Ramos (cell line): ENCODE measurements around the gene PRKAG2.
"Not testable (repeated sequence)": the region's sequence is repeated elsewhere in the genome, so short reads cannot be mapped to it uniquely, and the experiment has no call there.

Experiments used
- in situ Hi-C: fragments of 300-500 bp; cut with MboI; formaldehyde crosslinking; loops from one replicate; pipeline ENCODE4 v1.14.3; 2022; ENCODE audit warnings: low sequenced_read_pairs; ENCODE audit not compliant: unreplicated experiment

PRKAG2 gene

DNA sequence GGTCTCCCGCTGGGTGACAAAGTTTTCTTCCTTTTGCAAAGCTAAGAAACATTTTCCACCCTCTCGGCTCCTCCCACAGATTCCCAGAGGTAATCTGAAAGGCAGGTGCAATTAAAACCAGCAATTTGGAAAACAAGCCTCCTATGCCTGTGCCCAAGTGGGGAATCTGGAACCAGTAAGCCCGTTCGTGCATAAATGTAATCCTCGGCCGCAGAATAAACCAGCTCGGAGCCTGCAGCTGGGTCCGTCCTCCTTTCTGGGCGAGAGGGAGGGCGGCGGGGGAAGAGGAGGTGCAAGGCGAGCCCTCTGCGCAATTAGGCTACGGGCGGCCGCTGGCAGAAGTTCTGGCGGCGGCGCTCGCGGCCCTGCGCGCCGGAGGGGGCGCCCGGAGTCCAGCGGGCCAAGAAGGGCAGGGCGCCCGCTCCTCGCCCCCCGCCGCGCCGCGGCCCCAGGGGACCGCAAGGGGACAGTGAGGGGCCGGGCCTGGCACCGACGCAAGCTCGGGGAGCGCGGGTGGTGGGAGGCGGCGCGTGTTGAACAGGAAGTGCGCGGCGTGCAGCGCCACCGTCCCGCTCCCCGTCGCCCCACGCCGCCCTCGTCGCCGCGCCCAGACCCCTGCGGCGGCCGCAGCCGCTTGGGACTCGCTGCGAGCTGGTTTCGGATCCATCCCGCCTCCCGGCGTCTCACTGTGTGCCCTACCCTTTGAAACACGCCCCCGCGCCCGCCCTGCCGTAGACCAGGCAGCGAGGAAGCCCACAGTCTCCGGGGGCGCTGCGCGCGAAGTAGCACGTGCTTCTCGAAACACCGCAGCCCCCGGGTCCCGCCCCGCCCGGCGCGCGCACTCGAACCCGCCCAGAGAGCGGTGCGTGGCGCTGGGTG lies at the start of gene PRKAG2:
TSS of gene PRKAG2 (minus strand) at position 217 of the 879 bp plus-strand sequence. CDS start 495 bp downstream, outside the sequence.
- in situ Hi-C loops, result no loop called here

DNA sequence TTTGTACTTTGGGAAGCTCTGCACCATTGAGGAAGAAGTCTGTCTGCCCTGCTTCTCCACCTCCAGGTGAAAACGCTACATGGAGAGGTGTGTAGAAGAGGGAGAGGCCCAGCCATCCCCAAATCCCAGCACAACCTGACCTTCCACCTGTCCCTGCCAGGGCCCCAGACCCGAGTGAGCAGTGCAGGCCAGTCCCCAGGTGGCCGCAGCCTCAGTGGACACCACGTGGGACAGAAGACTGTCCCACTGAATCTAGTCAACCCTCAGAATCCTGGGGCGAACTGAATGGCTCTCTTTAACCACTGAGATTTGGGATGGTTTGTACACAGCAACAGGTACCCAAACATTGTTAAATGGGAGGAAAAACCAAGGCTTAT lies 49.4 kb upstream of the PRKAG2 start:
- in situ Hi-C loops, result no loop called here

DNA sequence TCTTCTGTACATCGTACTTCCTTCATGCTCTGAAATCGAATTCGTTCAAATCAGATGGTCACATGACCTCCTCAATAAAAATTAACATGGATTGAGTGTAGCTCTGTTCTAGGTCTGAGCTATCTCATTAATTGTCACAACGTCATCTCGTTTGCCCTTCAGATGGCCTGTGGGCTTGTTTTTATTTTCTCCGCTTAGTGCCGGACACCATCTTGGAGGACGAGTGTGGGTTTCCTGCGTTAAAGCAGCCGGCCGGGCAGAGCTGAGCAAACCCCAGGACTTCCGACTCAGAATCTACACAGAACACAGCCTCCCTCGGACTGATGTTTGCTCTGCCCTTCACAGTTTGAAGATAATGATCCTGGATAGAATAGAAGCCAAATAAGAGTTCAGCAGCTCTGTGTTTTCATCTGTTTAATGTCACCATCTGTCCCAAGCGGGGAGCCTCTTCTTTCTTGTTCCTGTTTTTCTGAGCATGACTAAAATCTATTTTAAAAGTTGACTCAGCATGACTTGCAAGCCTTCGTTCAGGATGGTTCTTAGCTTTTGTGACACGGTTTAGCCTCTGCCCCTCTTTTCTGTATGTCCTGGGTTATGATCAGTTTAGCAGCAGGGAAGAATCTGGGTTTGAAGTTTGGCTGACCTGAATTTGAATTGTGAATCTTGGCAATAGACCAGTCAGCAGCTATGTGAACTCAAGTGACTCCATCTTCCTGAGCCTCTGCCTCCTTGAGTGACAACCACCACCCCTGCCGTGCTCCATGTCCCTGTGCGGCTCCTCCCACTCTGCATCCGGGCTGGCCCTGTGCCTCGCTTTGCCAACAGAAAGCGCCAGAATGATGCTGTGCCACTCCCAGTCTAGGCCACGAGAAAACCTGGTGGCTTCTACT lies 48.8 kb upstream of the PRKAG2 start:
- in situ Hi-C loops, result no loop called here

DNA sequence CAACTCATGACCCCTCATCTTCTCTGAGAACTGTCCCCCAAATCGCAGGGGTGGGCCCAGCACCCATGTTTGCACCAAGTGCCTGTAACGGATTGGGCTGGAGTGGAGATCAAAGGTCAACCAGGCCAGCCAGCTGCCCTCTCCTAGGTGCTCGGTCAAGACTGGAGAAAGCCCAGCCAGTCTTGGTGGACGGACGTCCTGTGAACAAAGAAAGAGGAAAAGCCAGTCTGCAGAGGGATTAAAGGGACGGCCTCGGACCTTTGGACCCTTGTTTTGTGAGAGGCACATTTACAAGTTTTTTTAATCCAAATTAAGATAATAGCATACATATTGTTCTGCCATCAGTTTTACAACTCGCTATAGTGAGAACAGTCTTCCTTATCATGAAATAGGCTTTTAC lies 47.6 kb upstream of the PRKAG2 start:
- in situ Hi-C loops, result no loop called here

DNA sequence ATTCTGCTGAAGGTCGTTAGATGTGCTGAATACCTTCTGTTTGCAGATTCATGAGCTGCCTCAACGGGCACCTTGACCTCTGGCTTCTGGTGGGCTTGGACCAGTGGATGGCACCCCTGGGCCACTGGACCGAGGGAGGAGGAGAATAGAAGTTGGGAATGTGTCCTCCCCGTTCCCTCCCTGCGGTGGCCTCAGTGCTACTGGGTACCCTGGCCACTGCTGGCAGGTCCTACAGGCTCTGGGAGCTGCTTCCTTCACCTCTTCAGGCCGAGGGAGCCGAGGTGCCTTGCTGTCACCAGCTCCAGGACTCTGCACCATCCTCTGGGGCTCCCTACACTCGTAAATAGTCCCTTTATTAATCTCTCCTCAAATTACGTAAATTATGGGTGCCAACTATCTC lies 47.1 kb upstream of the PRKAG2 start:
- in situ Hi-C loops, result no loop called here

DNA sequence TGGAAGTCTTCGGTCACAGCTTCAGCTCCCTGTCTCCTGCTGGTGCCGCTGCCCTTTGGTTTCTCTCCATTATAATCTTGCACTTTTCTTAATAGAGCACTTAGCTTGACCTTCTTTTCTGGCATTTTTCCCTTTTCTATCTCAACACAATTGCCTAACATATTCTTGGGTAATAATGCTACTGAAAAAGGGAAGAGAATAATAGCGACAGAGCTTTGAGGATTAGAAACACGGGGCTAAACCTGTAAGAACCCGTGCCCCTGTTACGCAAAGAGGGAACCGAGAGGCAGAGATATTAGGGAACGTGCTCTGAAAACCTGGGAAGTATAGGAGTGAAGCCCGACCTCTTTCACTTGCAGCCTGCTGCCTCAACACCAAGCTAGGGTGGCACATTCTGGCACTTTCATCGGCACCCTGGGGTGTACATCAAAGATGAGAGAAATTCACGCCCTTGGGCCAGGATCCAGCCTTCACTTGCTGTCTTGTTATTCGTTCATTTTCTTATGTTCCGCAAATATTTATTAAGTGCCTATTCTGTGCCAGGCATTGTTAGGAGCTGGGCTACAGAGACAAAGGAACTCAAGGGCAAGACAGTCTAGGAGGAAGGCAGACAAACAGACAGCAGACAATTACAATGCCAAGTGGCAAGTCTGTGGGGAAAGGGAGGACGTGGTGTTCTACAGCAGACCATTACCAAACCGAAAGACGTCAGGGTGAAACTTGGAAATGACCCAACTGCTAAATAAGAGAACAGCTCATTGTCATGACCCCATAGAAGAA lies 46.4 kb upstream of the PRKAG2 start:
- in situ Hi-C loops, result no loop called here

DNA sequence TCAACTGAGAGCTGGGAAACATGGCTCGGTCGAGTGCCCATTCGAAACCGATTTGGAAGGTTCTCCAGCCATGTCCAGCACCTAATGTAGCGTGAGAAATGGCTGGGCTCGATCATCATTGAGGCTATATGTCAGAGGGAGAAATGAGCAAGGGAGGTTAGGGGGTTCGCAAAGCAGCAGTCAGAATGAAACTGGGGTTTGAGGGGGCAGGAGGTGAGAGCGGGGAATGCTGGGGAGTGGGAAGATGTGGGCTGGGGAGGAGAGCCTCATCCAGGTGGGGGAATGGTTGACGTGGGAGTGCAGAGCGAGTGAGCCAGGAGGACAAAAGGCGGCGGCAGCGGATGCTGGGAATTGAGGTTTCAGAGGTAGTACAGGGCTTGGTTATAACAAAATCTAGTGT lies 44.5 kb upstream of the PRKAG2 start:
- in situ Hi-C loops, result no loop called here

DNA sequence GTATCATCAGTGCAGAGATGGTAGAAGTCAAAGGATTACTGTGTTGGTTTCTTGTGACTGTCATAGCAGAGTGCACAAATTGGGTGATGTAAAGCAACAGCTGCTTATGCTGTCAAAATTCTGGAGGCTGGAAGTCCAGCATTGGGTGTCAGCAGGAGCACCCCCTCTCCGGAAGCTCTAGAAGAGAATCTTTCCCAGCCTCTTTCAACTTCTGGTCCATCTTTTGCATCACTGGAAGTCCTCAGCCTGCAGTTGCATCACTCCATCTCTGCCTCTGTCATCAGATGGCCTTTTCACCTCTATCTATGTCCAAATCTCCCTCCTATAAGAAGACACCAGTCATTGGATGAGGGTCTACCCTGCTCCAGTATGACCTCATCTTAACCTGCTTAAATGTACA lies 43.6 kb upstream of the PRKAG2 start:
- in situ Hi-C loops, result no loop called here

DNA sequence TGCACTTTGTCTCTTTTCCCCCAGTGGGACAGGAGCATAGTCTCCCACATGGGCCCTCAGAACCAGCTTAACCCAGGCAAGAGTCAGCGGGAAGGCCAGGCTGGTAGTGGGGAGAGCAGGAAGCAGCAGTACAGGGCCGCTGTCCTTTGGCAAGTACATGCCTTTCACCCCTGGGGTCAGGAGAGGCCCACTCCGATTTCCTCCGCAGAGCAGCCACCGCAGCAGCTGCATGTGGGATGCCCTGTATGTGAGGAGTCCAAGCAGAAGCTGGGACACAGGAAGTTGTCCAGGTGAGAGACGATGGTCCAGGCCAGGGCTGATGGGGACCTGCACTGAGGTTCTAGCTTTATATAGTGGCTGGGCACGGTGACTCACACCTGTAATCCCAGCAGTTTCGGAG lies 42.7 kb upstream of the PRKAG2 start:
- in situ Hi-C loops, result no loop called here

DNA sequence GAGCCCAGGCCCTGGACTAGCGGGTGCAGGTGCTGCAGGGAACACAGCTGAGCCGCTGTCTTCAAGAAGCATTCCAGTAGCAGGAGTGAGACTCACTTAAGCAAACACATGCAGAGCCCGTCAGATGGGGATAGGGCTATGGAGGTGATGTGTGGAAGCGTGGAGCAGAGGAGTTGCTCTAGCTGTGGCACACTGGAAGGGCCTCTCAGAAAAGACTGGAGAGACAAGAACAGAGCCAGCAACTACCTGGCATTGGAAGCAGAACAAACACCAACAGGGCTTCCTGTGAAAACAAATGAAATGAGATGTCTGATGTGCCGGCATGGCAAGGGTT lies 41.6 kb upstream of the PRKAG2 start:
- in situ Hi-C loops, result no loop called here

DNA sequence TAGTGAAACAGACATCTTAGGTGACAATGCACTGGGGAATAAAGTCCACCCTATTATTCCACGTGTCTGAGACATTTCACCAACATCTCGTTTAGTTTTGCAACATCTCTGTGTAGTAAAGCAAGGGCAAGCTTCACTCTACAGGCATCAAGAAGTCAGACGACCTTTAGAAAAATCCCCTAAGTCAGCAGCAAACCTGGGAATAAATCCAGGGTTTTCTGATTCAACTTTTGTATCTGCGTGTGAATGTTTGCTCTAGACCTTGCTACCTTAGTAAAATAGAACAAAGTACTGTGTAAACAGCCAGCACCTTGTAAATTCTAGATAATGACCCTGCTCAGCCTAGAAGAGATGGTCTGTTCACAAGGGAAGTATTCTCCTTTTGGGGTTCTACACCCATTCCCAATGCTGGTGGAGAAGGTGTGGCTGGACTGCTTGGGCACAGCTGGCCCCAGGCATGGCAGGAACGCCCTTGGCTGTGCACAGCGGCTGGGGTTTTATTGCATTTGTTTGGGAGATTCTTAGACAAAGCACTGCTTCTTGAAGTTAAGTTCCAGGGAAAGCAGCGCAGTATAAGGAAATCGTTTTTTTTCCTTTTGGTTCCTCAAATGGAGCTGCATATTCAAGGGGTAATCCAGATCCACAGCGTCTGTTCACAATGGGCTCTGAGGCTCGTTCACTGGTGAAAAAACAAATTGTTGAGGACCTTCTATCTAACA lies 41.0 kb upstream of the PRKAG2 start:
- in situ Hi-C loops, result no loop called here

DNA sequence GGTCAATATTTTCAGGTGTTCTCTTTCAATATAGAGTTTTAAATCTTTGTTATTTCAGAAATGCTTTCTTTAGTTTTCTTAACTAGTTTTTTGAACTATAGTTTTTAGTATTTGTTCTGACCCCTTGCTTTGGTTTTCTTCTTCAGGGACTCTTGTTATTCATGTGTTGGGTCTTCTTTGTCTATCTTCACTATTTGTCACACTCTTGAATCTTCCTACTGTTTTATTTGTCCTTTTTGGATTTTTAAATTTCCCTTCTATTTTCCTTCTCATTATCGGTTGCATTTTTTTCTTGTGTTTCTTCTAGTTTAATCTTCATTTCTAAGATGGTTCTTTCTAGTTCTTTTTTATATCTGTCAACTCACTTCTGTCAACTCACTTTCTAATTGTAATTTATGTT lies 37.1 kb upstream of the PRKAG2 start:
- in situ Hi-C loops, result no loop called here

DNA sequence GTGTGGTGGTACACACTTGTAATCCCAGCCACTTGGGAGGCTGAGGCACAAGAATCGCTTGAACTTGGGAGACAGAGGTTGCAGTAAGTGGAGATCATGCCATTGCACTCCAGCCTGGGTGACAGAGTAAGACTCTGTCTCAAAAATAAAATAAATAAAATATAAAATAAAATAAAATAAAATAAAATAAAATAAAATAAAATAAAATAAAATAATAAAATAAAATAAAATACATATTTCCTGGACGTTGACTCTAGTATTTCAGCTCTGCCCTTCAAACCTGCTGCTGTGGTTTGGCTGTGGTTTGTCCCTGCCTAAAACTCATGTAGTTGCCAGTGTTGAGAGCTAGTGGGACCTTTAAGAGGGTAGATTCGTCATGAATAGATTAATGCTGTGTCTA lies 33.7 kb upstream of the PRKAG2 start:
- in situ Hi-C loops, result not testable (repeated sequence)

DNA sequence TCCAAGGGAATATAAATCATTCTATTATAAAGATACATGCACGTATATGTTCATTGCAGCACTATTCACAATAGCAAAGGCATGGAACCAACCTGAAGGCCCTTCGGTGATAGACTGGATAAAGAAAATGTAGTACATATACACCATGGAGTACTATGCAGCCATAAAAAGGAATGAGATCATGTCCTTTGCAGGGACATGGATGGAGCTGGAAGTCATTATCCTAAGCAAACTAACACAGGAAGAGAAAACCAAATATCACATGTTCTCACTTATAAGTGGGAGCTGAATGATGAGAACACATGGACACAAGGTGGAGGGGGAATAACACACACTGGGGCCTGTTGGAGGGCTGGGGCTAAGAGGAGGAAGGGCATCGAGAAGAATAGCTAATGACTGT lies 30.2 kb upstream of the PRKAG2 start:
- in situ Hi-C loops, result not testable (repeated sequence)

DNA sequence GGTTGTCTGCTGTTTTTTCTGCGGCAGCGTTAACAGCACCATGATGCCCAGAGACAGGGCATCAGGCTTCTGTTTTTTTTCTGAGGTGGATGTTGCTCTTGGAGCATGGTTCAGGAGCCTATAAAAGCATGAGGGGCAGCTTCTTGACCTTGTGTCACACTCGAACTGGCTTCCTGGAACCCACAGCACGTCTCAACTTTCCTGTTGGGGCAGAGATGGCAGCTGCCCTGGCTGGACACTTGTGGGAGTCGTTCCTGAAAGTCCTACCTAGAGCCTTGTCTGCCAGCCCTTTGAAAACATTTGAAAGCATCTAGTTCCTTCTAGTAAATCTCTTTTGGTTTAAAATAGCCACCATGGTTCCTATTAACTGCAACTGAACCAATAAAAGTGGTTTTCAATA lies 28.9 kb upstream of the PRKAG2 start:
- in situ Hi-C loops, result no loop called here

DNA sequence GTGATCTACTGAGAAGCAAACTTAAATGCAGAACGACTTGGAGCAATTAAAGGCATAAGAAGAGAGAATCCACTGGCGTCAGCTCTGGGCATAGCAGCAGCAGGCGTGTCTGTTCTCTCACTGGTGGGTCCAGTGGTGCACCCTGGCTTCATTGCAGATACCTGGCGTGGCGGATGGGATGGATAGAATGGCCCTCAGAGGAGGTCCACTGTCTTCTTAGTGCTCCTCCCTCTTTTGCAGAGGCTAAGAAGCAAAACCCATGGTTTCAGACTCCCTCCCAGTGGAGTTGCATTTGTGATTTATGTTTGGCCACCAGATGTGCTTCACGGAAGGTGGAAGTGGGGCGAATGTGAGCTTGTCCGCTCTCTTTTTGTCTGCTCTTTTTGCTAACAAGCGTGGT lies 28.4 kb upstream of the PRKAG2 start:
- in situ Hi-C loops, result no loop called here

DNA sequence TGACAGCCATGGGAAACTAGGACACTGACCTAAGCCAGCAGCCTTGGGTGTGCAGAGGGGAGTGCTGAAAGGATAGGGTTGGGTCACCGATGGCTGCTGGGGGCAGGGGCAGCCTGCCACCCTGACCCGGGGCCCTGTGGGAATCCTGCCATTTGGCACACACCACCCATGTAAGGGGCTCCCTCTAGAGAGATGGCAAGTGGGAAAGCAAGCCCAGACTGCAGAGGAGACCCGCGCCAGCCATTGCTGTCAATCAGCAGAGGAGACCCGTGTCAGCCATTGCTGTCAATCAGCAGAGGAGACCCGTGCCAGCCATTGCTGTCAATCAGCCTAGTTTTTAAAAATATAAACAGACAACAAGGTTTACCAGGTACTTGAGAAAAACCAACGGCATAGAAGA lies 27.4 kb upstream of the PRKAG2 start:
- in situ Hi-C loops, result no loop called here

DNA sequence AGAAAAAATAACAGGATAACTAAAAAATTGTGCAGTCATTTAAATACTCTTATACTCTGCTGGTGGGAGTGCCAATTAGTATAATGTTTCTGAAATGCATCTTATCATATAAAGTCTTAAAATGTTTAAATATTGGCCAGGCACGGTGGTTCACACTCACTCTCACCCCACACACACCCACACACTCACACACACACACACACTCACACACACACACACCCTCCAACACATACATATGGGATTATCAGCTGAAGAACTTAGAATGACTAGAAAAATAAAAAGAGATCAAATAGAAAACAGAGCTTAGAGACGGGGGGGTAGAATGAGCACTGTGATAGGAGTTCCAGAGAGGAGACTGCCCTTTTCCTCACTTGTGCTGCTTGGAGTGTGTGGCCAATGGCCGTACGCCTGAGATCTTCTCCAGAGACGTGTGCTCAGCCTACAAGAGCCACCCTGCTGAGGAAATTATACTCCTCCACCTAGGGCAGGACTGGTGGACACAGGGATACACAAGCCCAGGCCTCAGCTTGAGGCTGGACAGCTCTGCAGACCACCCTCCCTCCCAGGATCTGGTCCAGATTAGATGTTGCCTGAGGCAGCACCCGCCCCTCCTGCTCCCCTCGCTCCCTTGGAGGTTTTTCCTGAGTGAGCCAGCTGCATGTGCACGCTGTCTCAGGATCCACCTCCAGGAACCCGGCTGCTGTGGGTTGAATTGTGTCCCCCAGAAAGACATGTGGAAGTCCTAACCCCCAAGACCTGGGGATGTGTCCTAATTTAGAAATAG lies 26.5 kb upstream of the PRKAG2 start:
- in situ Hi-C loops, result no loop called here

DNA sequence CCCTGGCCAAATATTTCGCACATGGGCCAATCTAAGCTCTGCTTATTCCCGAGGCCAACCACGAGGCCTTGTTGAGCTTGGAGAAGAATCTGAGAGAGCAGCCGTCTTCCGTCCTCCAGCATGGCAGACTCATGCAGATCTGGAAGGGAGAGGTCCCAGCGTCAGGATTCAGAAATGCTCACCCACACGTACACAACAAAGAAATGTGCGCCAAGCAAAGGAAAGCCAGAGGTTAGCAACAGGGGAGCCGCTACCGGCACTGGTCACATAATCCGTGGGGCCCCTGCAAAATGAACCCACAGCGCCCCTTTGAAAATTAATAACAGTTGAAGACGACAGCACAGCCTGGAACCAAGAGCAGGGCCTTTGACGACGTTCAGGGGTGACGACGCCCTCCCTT lies 25.4 kb upstream of the PRKAG2 start:
- in situ Hi-C loops, result no loop called here
